ENCODE results near the gene VTI1B.

VTI1B gene

DNA sequence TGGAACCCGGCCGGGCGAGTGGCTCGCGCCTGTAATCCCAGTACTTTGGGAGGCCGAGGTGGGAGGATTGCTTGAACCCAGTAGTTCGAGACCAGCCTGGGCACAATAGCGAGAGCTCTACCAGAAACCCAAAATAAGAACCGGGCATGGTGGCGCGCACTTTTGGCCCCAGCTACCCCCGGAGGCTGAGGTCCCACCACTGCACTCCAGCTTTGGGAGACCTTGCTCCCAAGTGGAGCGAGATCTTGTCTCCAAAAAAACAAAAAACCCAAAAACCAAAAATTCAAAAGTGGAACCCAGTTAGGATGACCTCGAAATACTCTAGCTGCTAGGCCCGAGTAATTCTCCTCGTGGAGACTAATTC lies 769 bp upstream of the VTI1B start:
- DNase-seq (ENCODE audit: low spot score), result no peak

DNA sequence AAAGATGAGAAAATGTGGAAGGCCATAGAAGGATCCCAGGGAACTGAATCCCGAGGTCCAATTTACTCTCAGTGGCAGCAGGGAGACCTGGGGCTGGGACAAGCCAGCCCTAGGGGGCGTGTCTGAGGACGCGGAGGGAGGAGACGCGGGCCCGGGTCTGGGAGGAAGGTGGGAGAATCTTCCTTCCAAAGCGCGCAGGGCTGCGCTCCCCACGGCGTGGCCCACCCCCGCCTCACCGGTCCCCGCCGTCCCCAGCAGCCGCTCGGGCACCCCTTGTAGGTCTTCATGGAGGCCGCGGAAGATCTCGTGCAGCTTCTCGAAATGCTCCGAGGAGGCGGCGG lies 323 bp downstream of the VTI1B start:
- peak; percentile 68 for DNase-seq (ENCODE audit: low spot score)

DNA sequence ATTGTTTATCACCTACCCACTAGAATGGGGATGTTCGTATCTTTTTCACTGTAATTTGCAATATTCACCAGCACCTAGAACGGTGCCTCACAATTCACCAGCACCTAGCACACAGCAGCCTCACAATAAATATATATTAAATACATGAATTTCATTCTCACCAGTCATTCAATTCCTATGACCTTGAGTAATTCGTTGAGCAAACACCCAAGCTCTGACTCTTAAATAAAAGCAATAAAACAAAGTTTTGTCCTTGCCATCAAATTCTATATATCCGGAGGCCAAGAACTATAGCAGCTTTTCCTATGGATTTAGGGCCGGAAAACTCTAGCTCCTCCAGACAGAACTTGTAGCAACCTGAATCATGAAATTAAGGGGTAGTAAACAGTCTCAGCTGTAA lies 981 bp downstream of the VTI1B start:
- DNase-seq (ENCODE audit: low spot score), result no peak

DNA sequence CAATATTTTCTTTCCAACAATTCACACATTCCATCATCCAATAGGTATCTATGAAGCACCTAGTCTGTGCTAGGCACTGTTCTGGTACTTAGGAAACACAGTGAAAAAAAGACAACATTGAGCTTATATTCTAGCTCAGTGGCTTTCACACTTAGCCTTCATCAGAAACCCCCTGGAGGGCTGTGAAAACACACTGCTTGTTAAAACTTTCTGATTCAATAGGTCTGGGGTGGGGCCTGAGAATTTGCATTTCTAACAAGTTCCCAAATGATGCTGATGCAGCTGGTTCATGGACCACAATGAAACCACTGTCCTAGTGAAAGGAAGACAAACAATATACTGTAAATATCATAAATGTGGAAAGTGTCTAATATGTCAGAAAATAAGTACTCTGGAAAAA lies 5.9 kb downstream of the VTI1B start:
- peak; percentile 23 for DNase-seq (ENCODE audit: low spot score)

DNA sequence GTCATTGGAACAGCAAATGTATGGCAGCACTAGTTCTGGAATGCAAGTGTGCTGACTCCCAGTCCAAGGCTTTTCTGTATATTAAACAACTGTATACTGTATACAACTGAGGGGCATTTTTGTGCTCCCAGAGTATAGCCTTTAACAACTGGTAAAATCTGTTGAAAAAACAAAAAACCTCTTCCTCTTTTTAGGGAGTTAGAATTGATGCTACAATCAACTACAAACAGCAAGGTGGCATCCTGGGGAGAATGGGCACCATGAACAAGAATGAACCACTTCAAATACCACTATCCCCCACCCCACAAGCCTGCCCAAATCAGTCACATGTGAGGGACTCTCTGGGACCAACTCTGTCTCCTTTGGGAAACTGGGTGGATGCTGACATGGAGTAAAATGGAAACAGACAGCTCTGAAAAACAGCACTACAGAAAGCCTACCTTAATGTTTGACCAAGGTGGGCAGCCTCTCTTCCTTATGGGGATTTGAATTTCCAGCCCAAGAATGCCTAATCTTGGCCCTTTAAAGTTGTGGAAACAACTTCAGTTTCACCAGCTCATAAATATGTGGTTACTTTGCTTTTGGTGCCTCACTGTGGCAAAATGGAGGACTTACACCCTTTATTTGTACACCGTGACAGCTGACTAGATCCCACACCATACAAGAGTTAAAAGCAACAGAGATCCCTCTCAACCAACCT lies 7.5 kb downstream of the VTI1B start:
- peak; percentile 63 for DNase-seq (ENCODE audit: low spot score)

DNA sequence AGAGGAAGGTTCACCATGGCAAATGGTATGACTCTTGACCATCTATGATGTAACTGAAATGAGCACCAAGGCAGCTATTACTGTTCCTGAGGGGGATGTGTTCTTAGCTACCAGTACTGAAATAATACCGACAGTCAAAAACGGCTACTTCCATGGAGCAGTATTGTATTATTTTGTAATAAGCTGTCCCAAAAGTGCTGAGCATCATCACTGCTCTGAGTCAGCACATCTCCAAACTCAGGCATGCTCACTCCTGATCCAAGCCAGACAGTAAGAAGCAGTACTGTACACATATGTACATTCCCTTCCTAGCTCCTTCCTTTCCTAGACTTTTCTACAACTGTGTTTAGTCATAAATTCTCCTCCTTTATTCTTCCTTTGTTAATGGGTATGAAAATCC lies 8.6 kb downstream of the VTI1B start:
- DNase-seq (ENCODE audit: low spot score), result no peak

DNA sequence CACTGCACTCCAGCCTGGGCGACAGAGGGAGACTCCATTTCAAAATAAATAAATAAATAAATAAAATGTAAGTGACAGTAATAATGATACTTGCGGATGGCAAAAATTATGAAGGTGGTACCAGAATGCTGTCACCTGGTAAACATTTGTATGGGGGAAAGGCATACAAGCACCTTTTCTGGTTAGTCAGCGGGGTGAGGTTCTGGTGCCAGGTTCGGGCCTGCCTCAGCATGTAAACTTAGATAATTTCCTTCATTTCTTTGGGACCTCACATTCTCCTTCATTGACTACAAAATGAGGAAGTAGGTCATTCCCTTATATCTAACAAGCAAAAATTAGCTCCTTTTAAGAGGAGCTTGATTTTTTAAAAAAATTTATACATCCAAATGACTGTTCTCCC lies 10.8 kb downstream of the VTI1B start:
- no peak for DNase-seq (ENCODE audit: low spot score)

DNA sequence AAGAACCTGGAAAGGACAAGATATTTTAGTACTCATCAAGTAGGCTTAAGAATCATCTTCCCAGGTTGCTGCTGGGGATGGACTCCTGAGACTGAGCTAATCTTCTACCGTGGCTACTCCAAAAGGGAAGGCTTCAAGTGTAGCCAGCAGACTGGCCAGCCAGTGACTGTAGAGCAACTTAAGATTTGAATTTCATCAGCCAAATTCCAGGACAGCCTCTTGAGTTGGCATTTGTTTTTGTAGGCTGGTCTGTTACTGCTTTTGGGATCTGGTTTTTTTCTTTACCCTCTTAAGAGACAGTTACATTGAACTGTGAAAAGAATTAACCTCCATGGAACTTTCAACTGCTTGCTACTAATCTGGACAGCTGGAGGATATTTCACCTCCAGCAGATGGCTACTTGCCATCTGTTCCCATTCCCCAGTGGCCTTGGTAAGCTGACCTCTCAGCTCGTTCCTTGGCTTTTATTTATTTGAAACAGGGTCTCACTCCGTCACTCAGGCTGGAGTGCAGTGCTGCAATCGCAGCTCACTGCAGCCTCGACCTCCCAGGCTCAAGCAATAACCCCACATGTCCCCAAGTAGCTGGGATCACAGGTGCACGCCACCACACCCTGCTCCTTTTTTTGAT lies 20.7 kb downstream of the VTI1B start:
- no peak for DNase-seq (ENCODE audit: low spot score)

DNA sequence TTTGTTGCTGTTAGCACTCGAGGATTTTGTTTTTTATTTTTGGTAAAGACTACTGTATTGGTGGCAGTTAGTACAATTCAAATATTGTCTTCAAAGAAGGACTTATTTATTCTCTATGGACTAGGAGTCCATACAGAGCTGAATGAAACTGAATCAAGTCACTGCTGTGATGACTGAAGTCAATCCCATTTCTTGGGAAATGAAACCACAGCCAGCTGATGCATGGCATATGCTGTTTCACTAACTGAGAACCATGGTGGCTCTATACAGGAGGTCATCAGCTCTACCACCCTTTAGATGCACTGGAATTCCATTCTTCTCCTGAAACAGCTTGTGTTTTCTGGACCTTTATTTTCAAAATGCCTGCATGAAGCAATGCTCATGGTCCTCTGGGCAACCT lies 22.2 kb downstream of the VTI1B start:
- no peak for DNase-seq (ENCODE audit: low spot score)

DNA sequence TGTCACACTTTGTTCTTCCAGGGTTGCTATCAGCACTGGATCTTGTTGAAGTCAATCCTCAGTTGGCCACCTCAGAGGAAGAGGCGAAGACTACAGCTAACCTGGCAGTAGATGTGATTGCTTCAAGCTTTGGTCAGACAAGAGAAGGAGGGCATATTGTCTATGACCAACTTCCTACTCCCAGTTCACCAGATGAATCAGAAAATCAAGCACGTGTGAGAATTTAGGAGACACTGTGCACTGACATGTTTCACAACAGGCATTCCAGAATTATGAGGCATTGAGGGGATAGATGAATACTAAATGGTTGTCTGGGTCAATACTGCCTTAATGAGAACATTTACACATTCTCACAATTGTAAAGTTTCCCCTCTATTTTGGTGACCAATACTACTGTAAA lies 23.7 kb downstream of the VTI1B start:
- no peak for DNase-seq (ENCODE audit: low spot score)

DNA sequence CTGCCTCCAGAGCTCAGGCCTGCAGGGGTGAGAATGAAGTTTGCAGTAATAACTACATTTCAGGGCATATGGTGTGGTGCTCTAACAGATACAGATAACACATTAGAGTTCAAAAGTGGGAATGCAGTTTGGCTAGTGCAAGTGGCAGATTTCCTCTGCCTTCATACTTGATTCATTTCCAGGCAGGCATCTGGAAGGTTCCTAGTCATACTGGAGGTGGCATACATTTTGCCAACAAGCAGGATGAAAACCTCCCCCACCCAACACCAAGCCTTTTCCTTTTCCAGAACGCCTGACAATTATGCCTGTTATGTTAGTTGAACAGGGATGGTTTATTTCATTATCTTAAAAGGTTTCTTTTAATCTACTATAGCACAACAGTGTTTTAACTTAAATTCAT lies 24.3 kb downstream of the VTI1B start:
- DNase-seq (ENCODE audit: low spot score), result no peak

DNA sequence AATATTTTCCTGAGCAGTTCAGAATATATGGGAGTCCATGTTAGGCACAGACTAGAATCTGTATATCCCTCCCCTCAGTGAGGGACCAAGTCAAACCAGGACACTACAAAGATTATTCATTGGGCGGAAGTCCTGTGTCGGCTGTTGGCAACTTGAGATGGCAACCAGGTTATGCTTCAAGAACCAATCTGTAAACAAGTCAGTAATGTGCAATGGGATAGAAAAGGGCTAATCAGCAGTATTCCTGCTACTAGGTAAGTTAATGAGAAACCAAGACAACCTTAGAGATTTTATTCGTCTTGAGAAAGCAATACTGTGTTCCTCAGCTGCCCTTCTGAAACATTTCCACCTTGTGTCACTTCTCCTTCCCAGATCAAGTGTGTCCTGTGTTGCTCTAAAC lies 28.3 kb downstream of the VTI1B start:
- no peak for DNase-seq (ENCODE audit: low spot score)

DNA sequence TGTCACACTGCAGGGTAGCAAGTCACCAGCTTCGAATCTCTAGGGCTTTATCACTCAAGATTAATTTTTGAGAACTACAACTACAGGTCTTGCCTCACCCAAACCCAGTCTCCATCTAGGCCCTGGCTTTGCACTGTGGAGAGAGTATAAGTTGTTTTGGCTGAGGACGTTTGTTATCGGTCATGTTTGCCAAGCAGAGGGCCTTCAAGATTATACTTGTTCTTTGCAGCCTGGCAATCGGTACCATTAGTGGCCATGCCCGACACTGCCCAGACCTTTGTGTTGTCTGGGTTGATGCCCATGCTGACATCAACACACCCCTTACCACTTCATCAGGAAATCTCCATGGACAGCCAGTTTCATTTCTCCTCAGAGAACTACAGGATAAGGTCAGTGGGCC lies 29.0 kb downstream of the VTI1B start:
- no peak for DNase-seq (ENCODE audit: low spot score)

DNA sequence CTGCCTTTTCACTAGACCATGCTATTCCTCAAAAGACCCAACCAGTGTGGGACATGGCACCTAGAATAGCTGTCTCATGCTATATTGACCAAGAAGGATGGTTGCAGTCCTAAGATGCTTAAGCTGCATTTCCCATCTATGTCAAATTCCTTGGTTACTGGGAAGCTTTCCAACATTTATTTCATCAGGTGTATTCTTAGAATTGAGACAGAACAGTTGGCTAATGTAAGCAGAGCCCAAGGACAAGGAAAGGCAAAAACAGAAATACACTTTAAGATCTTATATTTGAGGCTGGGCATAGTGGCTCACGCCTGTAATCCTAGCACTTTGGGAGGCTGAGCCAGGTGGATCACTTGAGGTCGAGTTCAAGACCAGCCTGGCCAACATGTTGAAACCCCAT lies 30.0 kb downstream of the VTI1B start:
- no peak for DNase-seq (ENCODE audit: low spot score)

DNA sequence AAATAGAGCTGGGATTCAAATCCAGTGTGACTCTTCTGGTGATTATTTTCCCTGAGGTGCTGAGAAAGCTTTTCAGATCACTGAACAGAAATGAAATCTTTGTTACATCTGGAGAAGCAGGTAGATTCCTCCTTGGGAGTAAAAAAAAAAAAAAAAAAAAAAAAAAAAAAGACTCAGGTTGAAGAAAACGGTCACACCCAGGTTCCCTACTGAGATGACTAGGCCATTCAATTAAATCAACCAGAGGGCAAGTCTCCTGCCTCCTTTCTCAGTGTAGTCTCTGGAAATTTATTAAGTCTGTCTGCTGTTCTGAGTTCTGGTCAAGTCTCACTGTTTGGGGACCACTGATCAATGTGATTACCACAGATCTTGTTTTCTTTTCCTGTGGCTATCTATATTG lies 30.7 kb downstream of the VTI1B start:
- no peak for DNase-seq (ENCODE audit: low spot score)

DNA sequence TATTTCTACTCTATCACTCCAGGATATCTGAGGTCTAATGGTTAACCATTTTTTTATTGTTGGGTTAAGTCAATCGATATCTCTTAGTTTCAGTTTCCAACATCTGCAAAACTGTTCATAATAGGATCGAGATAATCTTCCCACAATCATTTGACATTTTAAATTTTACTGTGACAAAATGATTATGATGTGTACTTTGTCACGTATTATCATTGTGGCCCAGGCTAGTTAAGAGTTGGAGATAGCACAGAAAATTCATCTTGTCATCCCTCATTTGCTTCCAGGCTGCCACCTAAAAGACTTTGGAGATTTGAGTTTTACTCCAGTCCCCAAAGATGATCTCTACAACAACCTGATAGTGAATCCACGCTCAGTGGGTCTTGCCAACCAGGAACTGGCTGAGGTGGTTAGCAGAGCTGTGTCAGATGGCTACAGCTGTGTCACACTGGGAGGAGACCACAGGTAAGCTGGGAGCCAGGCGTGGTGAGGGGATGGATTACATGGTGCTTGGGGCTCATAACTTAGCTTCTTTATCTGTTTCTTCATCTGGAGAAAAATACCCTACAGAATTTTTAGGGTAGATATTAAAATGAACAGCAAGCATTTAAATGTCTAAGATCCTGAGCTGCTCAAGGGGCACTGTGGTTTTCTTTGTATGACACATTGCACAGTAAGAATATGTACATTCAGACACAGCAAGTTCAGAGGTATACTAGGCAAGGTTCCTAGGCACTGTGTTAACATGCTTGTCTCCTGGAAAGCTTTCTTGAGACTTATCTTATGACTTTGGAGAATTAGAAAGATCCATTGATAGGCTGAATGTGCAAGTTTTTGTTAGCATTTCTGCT lies 32.3 kb downstream of the VTI1B start:
- no peak for DNase-seq (ENCODE audit: low spot score)

DNA sequence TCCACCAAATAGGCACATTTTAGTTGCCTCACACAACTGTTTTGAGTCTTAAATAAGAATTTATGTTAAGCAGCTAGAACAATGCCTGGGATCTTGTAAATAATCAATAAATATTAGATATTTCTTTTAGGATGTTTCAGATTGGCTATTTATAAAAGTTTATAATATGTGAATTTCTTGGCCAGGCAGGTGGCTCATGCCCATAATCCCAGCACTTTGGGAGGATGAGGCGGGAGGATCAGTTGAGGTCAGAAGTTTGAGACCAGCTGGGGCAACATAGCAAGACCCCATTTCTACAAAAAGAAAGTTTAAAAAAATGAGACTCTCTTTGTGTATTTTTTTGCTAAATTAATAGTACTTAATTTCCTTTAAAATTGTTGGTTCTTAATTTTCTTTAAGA lies 33.0 kb downstream of the VTI1B start:
- no peak for DNase-seq (ENCODE audit: low spot score)

DNA sequence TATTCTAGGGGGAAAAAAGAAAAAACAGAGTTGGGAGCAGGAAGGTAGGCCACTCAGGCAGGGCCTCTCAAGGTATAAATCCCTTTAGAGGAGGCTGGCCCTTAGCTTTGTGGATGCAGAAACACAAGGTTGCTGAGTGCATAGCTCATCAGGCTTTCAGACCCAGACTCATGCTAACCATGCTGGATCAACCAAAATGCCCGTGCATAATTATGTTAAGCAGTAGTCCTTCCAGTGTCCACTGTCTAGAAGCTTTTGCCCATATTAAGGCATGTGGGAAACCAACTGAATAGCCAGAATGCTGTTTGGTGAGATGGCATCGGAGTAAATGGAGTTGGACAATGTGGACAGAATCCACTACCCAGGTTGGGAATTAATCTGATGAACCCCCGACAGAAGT lies 35.8 kb downstream of the VTI1B start:
- DNase-seq (ENCODE audit: low spot score), result no peak

DNA sequence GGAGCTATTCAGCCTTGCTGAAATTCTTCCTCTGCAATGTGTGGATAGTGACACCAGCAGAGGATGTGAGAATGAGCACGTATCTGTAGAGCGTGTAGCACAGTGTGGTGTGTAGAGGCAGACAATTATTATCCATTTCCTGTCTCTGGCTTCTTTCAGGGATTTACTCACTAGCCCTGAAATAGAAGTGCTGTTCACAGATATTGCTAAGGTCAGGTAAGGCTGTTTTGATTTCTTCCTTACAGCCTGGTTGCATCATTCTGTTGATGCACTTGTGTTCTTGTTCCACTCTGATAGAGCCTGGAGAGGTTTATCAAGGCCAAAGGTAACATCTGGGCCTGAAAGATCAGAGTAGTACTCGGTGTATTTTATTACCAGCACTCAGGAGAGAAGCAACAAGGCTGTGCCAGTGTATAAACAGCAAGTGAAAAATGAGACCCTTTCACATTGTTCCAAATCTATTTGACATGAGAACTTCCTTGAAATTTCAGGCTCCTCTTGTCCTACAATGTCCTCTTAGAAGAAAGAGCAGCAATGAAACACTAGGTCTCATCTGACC lies 38.0 kb downstream of the VTI1B start:
- DNase-seq (ENCODE audit: low spot score), result no peak

DNA sequence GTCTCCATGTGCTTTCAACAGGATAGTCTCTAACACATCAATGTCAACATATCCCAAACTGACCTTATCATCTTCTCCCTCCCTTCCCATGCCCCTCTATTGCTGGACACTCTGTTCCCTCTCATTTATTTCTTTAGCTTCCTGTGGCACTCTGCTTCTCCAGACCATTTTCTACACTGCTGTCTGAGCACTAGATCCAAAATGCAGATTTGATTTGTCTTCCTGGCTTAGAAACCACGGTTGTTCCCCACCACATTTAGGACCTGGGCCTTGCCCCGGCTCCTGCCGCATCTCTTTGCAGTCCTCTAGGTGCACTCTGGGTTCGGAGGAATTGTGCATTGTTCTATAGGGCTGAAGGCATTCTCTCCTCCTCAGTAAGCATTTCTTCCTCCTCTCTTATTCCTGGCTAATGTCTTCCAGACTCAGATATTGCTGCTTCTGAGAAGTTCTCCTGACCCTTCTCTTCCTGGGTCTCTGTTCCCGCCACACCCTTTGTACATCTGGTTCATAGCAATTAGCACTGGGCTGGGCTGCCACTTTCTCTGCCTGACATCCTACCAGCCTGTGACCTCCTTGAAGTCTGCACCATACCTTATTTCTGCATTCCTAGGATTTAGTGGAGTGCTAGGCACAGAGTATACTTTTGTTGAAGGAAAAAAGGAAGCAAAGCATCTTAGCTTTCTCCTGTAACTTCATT lies 40.8 kb downstream of the VTI1B start:
- DNase-seq (ENCODE audit: low spot score), result no peak

DNA sequence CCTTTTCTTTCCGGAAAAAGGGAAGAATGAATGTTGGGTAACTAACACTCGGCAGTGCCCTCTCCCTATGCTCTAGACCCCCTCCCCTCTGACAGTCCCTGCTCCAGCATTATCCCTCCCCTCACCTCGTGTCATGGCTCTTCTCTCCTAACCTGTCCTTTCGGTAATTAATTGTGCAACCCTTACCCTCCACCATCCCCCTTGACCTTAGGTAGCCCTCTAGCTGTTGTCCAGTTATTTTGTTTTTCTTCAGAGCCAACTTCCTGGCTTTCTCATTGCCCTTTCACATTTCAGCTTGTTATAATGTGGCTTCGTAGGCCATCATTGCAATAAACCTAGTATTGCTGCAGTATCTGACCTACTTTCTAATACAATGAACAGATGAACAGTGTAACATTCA lies 43.5 kb downstream of the VTI1B start:
- no peak for DNase-seq (ENCODE audit: low spot score)

DNA sequence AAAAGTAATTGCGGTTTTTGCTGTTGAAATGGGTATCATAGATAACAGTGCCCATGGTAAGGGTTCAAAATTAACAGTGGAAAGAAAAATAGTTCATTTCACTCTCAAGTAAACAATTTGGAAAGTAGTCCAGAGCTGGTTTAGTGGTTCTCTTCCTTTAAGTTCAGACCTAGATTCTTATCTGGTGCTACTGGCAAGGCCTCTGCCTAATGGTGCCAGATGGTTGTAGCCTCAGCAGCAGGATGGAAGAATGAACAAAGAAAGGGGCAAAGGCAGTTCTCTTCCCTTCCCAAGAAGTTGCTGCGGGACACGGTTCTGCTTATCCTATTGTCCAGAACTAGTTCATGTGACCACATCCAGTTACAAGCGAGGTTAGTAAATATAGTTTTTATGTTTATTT lies 44.2 kb downstream of the VTI1B start:
- no peak for DNase-seq (ENCODE audit: low spot score)

DNA sequence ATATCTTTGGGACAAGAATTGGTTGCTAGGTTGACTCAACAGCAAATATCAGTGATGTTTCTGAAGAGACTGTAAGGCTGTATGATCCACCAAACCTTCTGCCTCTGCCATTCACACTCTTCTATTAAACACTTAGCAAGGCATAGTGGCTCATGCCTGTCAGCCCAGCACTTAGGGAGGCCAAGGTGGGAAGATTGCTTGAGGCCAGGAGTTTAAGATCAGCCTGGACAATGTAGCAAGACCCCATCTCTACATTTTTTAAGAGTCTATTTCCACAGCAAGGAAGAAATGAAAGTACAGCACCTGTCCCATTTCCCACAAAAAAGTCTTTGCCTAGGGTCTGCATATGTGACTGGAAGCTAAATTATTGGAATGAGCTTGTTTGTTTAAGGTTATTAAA lies 46.9 kb downstream of the VTI1B start:
- DNase-seq (ENCODE audit: low spot score), result no peak
